ENCODE data around the gene HLCS. TPM values are rescaled to one million over a fixed set of nuclear protein-coding genes. Genes with fewer than 3 reads are reported as not detected.

Gene HLCS
- total RNA-seq, 1 donor from 2014 or later = 18.8 TPM

DNA sequence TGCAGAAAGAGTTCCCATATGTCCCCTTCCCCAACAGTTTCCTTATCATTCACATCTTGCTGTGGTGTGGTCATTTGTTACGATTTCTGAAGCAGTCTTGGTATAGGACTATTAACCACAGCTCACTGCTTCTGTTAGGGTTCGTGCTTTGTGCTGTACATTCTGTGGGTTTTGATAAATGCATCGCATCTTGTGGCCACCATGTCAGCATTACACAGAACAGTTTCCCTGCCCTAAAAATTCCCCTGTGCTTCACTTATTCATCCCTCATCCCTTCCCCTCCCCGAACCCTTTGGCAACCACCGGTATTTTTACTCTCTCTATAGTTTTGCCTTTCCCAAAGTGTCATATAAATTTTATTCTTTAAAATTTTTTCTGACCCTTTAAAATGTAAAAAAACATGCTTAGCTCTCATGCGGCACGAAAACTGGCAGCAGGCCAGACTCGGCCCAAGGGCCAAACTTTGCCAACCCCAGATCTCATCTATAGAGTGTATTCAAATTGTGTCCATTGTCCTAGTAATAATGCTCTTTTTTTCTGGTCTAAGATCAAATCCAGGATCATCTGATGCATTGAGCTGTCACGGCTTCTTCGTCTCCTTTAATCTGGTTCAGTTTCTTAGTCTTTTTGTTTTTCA is 189.4 kb downstream of the HLCS start:
- Histone ChIP-seq H3K4me3 (ENCODE audit: low read length in 3 of 3) (no peak overlapping the region), H3K27me3 (ENCODE audit: control insufficient read depth in 3 of 3, insufficient read depth in 3 of 3, low read length in 3 of 3) (no peaks in the 10 kb centered on the region), H3K9ac (ENCODE audit: low read depth in 1 of 3, low read length in 3 of 3) (no peak overlapping the region), H3K36me3 (ENCODE audit: control insufficient read depth in 3 of 3, insufficient read depth in 3 of 3, low read length in 3 of 3) (no peaks in the 10 kb centered on the region), H3K9me3 (ENCODE audit: control insufficient read depth in 3 of 3, low read length in 3 of 3) (no peaks in the 10 kb centered on the region), H3K4me1 (ENCODE audit: control insufficient read depth in 3 of 3, insufficient read depth in 3 of 3, low read length in 3 of 3) (peaks cover 5 to 7% (median 7%) of the 10 kb centered on the region in 3 donors), H3K27ac (ENCODE audit: low read depth, low read length) (no peak overlapping the region)

DNA sequence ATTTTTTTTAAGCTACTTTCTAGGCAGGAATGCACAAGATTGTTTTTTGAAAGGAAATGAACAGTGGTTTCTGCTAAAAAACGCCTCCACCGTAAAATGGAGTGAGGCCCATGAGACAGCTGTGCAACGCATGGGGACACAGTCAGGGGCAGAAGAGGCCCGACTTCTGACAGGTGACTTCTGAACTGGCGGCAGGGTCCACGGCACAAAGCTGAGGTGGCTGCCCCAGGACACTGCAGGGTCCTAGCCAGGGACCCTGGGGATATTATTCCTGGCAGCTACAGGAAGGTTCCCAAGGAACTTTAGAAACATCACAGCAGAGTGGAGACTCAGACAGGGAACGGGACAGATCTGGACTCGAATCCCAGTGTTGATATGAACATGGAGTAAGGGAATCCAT is 192.5 kb downstream of the HLCS start:
- no peaks in the 10 kb centered on the region for H3K9me3 ChIP-seq (ENCODE audit: control insufficient read depth in 3 of 3, low read length in 3 of 3)
- no peaks in the 10 kb centered on the region for H3K36me3 ChIP-seq (ENCODE audit: control insufficient read depth in 3 of 3, insufficient read depth in 3 of 3, low read length in 3 of 3)
- H3K27ac ChIP-seq (ENCODE audit: low read depth, low read length) = no peak overlapping the region
- peaks cover 5 to 12% (median 9%) of the 10 kb centered on the region in 3 donors for H3K4me1 ChIP-seq (ENCODE audit: control insufficient read depth in 3 of 3, insufficient read depth in 3 of 3, low read length in 3 of 3)
- no peaks in the 10 kb centered on the region for H3K27me3 ChIP-seq (ENCODE audit: control insufficient read depth in 3 of 3, insufficient read depth in 3 of 3, low read length in 3 of 3)
- no peak overlapping the region for H3K4me3 ChIP-seq (ENCODE audit: low read length in 3 of 3)
- H3K9ac ChIP-seq (ENCODE audit: low read depth in 1 of 3, low read length in 3 of 3) = no peak overlapping the region

DNA sequence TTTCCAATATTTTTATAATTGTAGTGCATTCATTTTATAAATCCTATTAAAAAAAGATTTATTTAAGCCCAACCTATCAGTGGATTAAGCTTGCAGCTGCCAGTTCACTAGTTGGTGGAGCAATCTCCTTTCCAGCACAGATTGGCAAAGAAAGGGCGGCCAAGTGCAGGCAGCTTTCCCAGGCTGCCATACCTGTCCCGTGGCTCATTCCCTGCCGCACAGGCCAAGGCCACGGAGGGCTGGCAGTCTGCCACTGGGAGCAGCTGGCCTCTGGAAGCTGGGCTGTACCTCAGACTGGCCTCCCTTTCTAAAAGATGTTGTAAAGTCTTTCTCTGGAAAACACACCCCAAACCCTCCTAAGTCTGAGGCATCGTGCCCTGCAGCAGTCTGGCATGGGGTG is 193.4 kb downstream of the HLCS start:
- Histone ChIP-seq H3K27ac (ENCODE audit: low read depth, low read length) (no peak overlapping the region), H3K9me3 (ENCODE audit: control insufficient read depth in 3 of 3, low read length in 3 of 3) (no peaks in the 10 kb centered on the region), H3K27me3 (ENCODE audit: control insufficient read depth in 3 of 3, insufficient read depth in 3 of 3, low read length in 3 of 3) (no peaks in the 10 kb centered on the region), H3K4me1 (ENCODE audit: control insufficient read depth in 3 of 3, insufficient read depth in 3 of 3, low read length in 3 of 3) (peaks cover 6 to 18% (median 12%) of the 10 kb centered on the region in 3 donors), H3K36me3 (ENCODE audit: control insufficient read depth in 3 of 3, insufficient read depth in 3 of 3, low read length in 3 of 3) (no peaks in the 10 kb centered on the region), H3K9ac (ENCODE audit: low read depth in 1 of 3, low read length in 3 of 3) (no peak overlapping the region), H3K4me3 (ENCODE audit: low read length in 3 of 3) (no peak overlapping the region)

DNA sequence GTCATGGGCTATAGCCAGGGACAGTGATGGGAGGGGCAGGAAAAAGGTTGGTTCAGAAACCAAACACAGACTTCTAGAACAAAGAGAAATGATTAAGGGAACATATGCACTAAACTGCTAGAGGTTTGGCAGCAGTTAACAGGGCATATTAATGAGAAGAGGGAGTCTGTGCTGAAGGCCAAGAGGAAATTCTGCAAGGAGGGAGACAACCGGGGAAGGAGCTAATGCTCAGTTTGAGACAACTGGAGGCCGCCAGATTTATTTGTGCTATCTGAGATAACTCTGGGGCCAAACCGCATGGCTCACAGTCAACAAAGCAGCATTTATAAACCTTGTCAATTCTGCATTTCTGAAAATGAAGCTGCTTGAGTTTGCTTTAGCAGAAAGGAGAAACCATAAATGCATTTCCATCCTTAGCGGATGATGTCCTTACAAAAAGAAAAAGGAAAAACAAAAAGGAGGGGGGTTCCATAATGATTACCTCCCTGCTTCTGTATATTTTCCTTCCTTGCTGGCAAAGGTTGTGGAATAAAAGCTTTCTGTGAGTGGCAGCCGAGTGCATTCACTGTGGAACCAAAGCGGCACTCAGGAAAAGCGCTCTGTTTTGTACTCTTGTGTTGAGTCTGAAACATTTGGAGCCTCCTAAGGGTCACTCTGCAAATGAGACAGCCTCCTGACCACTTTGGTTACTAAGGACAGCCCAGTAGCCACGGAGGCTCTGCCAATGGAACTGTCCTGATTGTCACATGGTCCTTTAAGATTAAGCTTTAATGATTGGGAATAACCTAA is 197.2 kb downstream of the HLCS start:
- Histone ChIP-seq H3K4me1 (ENCODE audit: control insufficient read depth in 3 of 3, insufficient read depth in 3 of 3, low read length in 3 of 3) (peaks cover 6 to 18% (median 12%) of the 10 kb centered on the region in 3 donors), H3K9ac (ENCODE audit: low read depth in 1 of 3, low read length in 3 of 3) (no peak overlapping the region), H3K36me3 (ENCODE audit: control insufficient read depth in 3 of 3, insufficient read depth in 3 of 3, low read length in 3 of 3) (peaks cover 0 to 3% (median 2%) of the 10 kb centered on the region in 3 donors), H3K9me3 (ENCODE audit: control insufficient read depth in 3 of 3, low read length in 3 of 3) (no peaks in the 10 kb centered on the region), H3K27ac (ENCODE audit: low read depth, low read length) (no peak overlapping the region), H3K27me3 (ENCODE audit: control insufficient read depth in 3 of 3, insufficient read depth in 3 of 3, low read length in 3 of 3) (no peaks in the 10 kb centered on the region), H3K4me3 (ENCODE audit: low read length in 3 of 3) (no peak overlapping the region)

DNA sequence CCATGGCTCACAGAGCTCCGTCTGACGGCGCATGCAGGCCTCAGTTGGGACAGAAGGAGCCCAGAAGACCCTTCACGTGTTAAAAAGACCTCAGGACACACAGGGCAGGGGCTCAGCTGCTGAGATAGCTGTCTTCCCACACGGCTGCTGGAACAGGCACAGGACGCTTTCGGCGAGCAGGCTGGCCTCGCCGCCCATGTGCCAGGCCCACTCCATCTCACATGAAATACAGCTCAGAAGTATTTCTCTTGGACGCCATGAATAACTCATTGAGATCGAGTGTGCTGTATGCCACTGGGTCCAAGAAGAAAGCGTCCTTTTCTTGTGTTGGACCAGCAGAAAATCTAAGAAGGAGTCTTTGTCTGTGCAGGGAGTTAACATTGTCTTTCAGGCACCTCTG is 198.0 kb downstream of the HLCS start:
- peaks cover 0 to 3% (median 2%) of the 10 kb centered on the region in 3 donors for H3K36me3 ChIP-seq (ENCODE audit: control insufficient read depth in 3 of 3, insufficient read depth in 3 of 3, low read length in 3 of 3)
- no peak overlapping the region for H3K27ac ChIP-seq (ENCODE audit: low read depth, low read length)
- H3K4me1 ChIP-seq (ENCODE audit: control insufficient read depth in 3 of 3, insufficient read depth in 3 of 3, low read length in 3 of 3) = peaks cover 5 to 17% (median 10%) of the 10 kb centered on the region in 3 donors
- no peaks in the 10 kb centered on the region for H3K9me3 ChIP-seq (ENCODE audit: control insufficient read depth in 3 of 3, low read length in 3 of 3)
- H3K9ac ChIP-seq (ENCODE audit: low read depth in 1 of 3, low read length in 3 of 3) = no peak overlapping the region
- H3K4me3 ChIP-seq (ENCODE audit: low read length in 3 of 3) = no peak overlapping the region
- H3K27me3 ChIP-seq (ENCODE audit: control insufficient read depth in 3 of 3, insufficient read depth in 3 of 3, low read length in 3 of 3) = no peaks in the 10 kb centered on the region

DNA sequence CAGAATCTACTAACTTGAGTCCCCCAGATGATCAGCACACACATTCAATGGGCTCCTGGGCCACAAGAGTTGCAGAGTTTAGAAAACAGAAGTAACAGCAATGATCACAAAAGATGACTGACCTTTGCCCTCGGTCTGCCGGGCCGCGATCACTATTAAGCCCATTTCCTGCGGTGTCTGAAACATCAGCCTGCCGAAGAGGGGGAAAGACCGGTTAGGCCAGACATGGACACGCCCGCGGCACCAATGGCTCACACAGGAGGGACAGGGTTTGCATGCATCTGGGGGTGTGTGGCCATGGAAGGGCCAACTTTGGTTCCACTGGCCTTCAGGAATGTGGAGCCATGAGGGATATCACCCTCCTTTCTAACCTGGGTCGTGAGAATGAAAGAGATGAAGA is 199.4 kb downstream of the HLCS start:
- Histone ChIP-seq H3K4me1 (ENCODE audit: control insufficient read depth in 3 of 3, insufficient read depth in 3 of 3, low read length in 3 of 3) (peaks cover 2 to 11% (median 5%) of the 10 kb centered on the region in 3 donors), H3K9me3 (ENCODE audit: control insufficient read depth in 3 of 3, low read length in 3 of 3) (no peaks in the 10 kb centered on the region), H3K36me3 (ENCODE audit: control insufficient read depth in 3 of 3, insufficient read depth in 3 of 3, low read length in 3 of 3) (peaks cover 0 to 3% (median 2%) of the 10 kb centered on the region in 3 donors), H3K9ac (ENCODE audit: low read depth in 1 of 3, low read length in 3 of 3) (no peak overlapping the region), H3K27me3 (ENCODE audit: control insufficient read depth in 3 of 3, insufficient read depth in 3 of 3, low read length in 3 of 3) (no peaks in the 10 kb centered on the region), H3K27ac (ENCODE audit: low read depth, low read length) (no peak overlapping the region), H3K4me3 (ENCODE audit: low read length in 3 of 3) (no peak overlapping the region)

DNA sequence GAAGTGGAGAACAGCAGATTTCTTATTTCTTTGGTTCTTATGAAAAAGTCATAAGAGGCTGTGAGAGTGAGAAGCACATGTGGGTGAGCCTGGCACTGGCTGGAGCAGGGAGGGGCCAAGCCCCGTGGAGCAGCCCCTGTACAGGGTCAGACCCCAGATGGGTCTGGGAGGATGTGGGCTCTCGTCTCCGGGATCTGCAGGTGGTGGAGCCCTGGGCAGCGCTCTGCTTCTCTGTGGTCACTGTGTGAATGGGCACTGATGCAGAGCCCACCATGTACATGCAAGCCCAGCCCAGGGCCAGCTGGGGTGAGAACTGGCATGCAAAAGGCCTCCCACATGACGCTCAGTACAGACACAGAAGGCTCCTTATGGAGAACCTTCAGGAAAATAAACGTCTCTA is 200.0 kb downstream of the HLCS start:
- Histone ChIP-seq H3K9ac (ENCODE audit: low read depth in 1 of 3, low read length in 3 of 3) (no peak overlapping the region), H3K4me1 (ENCODE audit: control insufficient read depth in 3 of 3, insufficient read depth in 3 of 3, low read length in 3 of 3) (peaks cover 2 to 11% (median 5%) of the 10 kb centered on the region in 3 donors), H3K27me3 (ENCODE audit: control insufficient read depth in 3 of 3, insufficient read depth in 3 of 3, low read length in 3 of 3) (no peaks in the 10 kb centered on the region), H3K36me3 (ENCODE audit: control insufficient read depth in 3 of 3, insufficient read depth in 3 of 3, low read length in 3 of 3) (peaks cover 0 to 4% (median 3%) of the 10 kb centered on the region in 3 donors), H3K9me3 (ENCODE audit: control insufficient read depth in 3 of 3, low read length in 3 of 3) (no peaks in the 10 kb centered on the region), H3K4me3 (ENCODE audit: low read length in 3 of 3) (no peak overlapping the region), H3K27ac (ENCODE audit: low read depth, low read length) (no peak overlapping the region)

DNA sequence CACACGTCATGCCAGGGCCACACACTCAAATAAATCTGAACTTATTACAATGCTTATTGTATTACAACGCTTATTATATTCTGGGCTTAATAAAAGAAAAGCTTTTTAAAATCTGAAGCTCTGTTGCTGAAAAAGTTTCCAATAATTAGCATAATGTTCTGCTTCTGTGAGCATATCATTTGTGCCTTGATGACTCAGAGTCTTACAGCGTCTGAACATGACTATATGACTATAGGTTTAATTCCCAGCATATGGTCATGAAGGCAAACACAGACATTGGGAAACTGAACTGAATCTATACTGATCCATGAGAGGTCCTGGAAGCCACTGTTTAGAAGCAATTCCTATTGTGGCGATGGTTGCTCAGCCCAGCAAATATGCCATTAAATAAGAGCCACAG is 201.2 kb downstream of the HLCS start:
- Histone ChIP-seq H3K27me3 (ENCODE audit: control insufficient read depth in 3 of 3, insufficient read depth in 3 of 3, low read length in 3 of 3) (no peaks in the 10 kb centered on the region), H3K9me3 (ENCODE audit: control insufficient read depth in 3 of 3, low read length in 3 of 3) (no peaks in the 10 kb centered on the region), H3K9ac (ENCODE audit: low read depth in 1 of 3, low read length in 3 of 3) (no peak overlapping the region), H3K4me3 (ENCODE audit: low read length in 3 of 3) (no peak overlapping the region), H3K36me3 (ENCODE audit: control insufficient read depth in 3 of 3, insufficient read depth in 3 of 3, low read length in 3 of 3) (peaks cover 2 to 4% (median 3%) of the 10 kb centered on the region in 3 donors), H3K27ac (ENCODE audit: low read depth, low read length) (no peak overlapping the region), H3K4me1 (ENCODE audit: control insufficient read depth in 3 of 3, insufficient read depth in 3 of 3, low read length in 3 of 3) (peaks cover 2 to 11% (median 5%) of the 10 kb centered on the region in 3 donors)

DNA sequence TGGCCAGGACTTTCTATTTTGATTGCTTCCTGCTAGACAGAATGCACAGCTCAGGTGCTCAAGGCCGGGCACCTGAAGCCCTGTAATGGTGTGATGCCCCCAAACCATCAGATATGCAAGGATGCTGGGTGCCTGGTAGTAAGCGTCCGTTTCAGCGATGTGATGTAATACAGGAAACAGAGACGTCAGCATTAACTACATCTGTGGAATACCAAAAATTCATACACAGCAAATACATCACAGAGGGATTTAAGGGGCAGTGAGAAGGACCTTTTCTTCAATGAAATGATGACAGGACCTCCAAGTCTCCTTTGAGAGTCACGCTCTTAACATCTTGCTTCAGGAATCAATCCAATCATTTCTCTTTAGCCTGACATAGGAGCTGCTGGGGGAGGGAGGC is 203.2 kb downstream of the HLCS start:
- Histone ChIP-seq H3K4me1 (ENCODE audit: control insufficient read depth in 3 of 3, insufficient read depth in 3 of 3, low read length in 3 of 3) (no peaks in the 10 kb centered on the region), H3K9me3 (ENCODE audit: control insufficient read depth in 3 of 3, low read length in 3 of 3) (no peaks in the 10 kb centered on the region), H3K9ac (ENCODE audit: low read depth in 1 of 3, low read length in 3 of 3) (no peak overlapping the region), H3K27me3 (ENCODE audit: control insufficient read depth in 3 of 3, insufficient read depth in 3 of 3, low read length in 3 of 3) (no peaks in the 10 kb centered on the region), H3K36me3 (ENCODE audit: control insufficient read depth in 3 of 3, insufficient read depth in 3 of 3, low read length in 3 of 3) (peaks cover 3 to 13% (median 4%) of the 10 kb centered on the region in 3 donors), H3K4me3 (ENCODE audit: low read length in 3 of 3) (no peak overlapping the region), H3K27ac (ENCODE audit: low read depth, low read length) (no peak overlapping the region)

DNA sequence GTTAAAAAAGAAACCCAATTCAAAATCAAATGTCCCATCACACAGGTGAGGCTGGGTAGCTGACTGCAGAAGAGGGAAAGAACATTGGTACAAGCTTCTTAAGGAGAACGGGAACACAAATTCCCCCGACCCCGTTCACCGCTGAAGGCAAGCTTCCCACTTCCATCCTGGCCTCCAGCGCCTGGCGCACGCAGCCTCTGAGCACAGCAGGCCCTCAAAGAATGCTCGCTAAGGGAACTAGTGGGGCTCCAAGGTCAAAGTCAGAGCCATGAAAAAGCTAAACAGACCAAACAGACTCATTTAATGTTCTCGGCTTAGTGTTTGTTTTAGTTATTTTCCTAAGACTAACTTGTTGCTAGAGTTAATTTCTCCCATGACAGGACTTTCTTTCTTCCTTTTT is 203.8 kb downstream of the HLCS start:
- no peak overlapping the region for H3K4me3 ChIP-seq (ENCODE audit: low read length in 3 of 3)
- H3K27ac ChIP-seq (ENCODE audit: low read depth, low read length) = no peak overlapping the region
- H3K27me3 ChIP-seq (ENCODE audit: control insufficient read depth in 3 of 3, insufficient read depth in 3 of 3, low read length in 3 of 3) = no peaks in the 10 kb centered on the region
- H3K9me3 ChIP-seq (ENCODE audit: control insufficient read depth in 3 of 3, low read length in 3 of 3) = no peaks in the 10 kb centered on the region
- no peaks in the 10 kb centered on the region for H3K4me1 ChIP-seq (ENCODE audit: control insufficient read depth in 3 of 3, insufficient read depth in 3 of 3, low read length in 3 of 3)
- peaks cover 3 to 13% (median 4%) of the 10 kb centered on the region in 3 donors for H3K36me3 ChIP-seq (ENCODE audit: control insufficient read depth in 3 of 3, insufficient read depth in 3 of 3, low read length in 3 of 3)
- H3K9ac ChIP-seq (ENCODE audit: low read depth in 1 of 3, low read length in 3 of 3) = no peak overlapping the region

All from skeletal muscle tissue (tissue), 4 donors.